Cardiac fibroblast (primary cell): ENCODE data around the gene IL17RB.

Experiments
- DNase-seq, 2 donors: peaks; one replicate each; pipeline versions ENCODE4 v3.0.0 to v3.0.0-alpha.2; 2010; ENCODE audit warnings: low read depth in 2 of 2
- H3K4me3 ChIP-seq, 2 donors: replicated peaks in 1 of 2; 1 replicate in 1 of 2; 2 replicates in 1 of 2; pipeline ENCODE4 v1.5.1; 2011; ENCODE audit warnings: low read depth in 2 of 2, low read length in 2 of 2, mild to moderate bottlenecking in 2 of 2, moderate library complexity in 1 of 2
- TF ChIP-seq, protein P1 (sequence below): IDR thresholded peaks from one replicate; pipeline ENCODE4 v1.5.1; 2011; ENCODE audit warnings: low read depth, mild to moderate bottlenecking, low read length, inconsistent platforms

IL17RB gene

DNA sequence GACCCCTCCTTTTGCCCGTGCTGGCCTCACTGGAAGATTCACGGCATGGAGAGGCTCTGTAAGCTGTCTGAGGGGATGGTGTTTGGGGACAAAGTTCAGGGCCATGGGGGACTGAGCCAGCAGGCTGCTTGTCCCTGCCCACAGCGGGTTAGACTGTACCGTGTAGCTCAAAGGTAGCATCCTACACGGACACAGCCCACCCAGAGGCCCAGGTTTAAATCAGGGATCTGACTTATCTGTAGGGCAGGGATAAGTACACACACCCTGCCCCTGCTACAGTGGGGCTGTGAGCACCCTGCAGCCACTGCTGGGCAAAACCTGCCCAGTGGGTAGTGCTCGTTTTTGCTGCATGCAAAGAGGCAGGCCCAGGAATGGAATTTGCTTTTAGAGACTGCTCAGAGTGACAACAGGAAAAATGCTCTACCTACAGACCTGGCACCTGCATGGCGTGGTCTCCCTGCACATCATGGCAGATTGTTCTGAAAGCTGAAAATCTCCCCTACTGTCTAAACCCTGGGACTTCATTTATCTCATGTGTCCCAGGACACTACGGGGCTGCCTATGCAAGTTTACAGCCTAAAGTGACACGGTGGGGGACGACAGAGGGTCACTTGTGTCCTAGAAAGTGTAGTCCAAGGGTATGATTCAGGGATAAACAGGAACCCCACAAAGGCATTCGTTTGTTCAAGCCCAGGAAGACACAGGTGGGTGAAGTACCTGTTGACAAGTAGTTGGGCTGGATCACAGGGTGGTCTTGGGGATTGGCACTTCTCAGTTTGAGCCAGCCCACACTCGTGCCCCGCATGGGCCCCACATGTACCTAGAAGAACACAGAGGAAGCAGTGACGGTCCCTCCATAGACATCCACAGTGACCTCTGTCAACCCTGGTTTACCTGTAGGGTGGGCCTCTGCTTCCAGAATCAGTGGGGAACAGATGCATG, 27.9 kb upstream of the IL17RB start:
- TF ChIP-seq, protein P1, sequence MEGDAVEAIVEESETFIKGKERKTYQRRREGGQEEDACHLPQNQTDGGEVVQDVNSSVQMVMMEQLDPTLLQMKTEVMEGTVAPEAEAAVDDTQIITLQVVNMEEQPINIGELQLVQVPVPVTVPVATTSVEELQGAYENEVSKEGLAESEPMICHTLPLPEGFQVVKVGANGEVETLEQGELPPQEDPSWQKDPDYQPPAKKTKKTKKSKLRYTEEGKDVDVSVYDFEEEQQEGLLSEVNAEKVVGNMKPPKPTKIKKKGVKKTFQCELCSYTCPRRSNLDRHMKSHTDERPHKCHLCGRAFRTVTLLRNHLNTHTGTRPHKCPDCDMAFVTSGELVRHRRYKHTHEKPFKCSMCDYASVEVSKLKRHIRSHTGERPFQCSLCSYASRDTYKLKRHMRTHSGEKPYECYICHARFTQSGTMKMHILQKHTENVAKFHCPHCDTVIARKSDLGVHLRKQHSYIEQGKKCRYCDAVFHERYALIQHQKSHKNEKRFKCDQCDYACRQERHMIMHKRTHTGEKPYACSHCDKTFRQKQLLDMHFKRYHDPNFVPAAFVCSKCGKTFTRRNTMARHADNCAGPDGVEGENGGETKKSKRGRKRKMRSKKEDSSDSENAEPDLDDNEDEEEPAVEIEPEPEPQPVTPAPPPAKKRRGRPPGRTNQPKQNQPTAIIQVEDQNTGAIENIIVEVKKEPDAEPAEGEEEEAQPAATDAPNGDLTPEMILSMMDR = no peak
- no peak for DNase-seq
- no peak overlapping the region for H3K4me3 ChIP-seq

DNA sequence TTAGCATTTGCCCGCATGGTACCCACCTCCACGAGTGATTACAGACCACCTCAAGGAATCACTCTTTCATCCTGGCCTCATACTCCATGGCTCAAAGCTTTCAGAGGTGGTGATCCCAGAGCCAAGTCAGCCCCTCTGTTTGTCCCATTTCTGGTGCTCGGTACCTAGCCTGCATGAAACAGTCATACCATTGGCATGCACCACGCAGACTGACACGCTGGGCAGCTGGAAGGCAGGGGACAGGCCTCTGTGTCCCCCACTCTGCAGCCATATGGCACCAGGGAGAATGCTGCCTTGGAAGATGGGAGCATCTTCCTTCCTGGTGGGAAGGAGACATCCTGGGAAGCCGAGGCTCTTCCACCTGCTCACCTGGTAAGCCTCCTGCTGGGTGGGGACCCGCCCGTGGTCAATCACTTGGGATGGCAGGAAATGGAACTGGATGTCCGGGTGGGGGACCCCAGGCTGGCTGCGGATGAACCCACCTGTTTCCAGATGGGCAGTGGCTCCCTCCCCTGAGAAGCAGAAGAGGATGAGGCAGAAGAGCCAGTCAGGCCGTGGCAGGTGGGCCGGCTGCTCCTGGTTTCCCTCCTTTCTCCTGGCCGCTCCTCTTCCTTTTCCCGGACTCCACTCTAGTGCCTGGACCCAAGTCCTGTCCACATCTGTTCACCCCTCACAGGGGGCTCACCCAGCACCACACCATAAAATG, 27.1 kb upstream of the IL17RB start:
- no peak overlapping the region for H3K4me3 ChIP-seq
- DNase-seq = no peak
- TF ChIP-seq, protein P1 = no peak

DNA sequence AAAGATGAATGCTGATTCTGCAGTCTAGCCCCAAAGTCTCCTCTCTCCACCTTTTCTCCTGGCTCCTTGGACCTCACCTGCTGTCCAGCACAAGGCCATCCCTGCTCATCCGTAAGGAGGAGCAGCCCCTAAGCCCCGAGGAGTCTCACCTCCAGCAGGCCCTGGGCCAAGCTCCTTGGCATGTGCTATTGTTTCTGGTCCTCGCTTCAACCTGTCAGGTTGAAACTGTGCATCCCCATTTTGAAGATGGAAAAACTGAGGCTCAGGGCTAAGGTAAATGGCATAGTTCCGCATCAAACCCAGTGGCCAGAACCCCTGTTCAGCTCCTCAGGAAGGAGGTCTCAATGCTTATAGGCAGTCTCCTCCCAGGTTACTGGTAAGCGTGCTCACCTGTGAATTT, 26.3 kb upstream of the IL17RB start:
- no peak for DNase-seq
- TF ChIP-seq, protein P1 = no peak
- H3K4me3 ChIP-seq = no peak overlapping the region

DNA sequence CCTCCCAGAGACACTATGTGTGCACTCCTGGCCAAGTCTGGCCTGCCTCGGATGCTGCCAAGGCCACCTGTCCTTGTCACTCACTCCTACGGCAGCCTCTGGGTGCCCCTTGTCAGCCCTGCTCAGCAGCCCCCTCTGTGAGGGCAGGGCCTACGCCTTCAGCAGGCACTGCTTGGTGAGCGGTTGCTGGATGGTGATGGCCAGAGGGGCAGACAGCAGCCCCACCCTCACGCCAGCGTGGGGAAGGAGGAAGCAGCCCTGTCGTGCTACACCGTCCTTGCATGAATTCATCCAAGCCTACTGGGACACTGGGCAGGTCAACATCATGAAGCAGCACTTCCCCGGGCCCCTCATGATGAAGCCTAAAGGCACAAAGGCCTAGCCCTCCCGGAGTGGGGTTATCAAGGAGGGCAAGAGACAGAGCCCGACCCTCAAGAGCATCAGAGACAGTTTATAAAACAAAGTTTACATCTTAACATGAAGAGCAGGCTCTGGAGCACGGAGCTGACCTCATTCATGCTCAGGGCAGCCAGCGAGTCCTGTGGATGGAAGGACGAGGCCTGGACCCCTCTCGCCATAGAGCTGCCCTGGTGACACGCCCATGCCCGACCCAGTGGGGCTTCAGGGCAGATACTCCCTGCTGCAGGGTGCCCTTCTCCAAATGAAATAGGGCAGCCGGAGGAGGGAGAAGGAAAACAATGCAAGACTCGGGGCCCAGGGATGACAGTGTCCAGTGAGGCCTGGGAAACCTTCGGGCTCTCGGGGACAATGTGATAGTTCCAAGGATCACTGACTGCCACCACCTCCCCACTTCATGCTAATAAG, 25.4 kb upstream of the IL17RB start:
- H3K4me3 ChIP-seq = no peak overlapping the region
- DNase-seq = no peak

DNA sequence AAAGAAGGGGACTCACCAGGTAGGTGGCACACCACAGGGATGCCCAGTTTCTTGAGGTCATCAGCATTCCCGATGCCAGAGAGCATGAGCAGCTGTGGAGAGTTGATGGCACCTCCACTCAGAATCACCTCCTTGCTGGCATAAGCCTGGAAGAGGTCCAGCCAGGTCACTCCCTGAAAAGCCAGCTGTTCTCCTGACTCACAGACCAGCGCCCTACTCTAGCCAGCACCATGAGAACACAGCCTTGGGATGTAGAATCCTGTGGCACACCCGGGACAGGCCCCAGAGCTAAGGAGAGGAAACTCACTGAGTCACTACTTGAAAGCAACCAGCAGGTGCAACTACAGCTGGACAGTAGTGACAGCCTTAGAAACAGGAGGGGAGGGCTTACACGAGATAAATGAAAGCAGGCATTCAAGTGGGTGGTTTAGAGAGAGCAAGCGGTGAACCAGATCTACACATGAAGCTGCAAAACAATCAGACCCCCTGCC, 24.7 kb upstream of the IL17RB start:
- TF ChIP-seq, protein P1 = no peak
- H3K4me3 ChIP-seq = no peak overlapping the region
- peak in 1 of 2 donors; percentile 3 for DNase-seq

More for the DNA sequence above, 25.4 kb upstream of the IL17RB start:
- TF ChIP-seq, protein P1 = no peak

DNA sequence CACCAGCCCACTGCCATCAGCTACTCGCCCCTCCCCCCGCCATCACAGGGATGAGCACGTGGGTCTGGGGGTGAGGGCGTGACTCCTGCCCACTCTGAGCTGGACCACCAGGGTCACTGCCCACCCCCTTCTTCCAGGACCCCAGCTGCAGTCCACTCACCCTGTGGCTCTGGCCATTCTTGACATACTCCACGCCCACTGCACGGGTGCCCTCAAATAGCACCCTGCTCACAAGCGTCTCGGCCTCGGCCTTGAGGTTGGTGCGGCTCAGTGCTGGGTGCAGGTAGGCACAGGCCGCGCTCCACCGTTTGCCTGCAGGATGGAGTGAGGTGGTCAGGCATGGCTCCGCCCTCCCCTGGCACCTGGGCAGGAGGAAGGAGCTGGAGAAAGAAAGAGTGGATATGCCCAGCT, 24.0 kb upstream of the IL17RB start:
- no peak overlapping the region for H3K4me3 ChIP-seq
- TF ChIP-seq, protein P1 = no peak
- DNase-seq = no peak
